GM23338 (cell line): ENCODE results near the gene ZBED5. TPM values are rescaled to one million over a fixed set of nuclear protein-coding genes. Genes with fewer than 3 reads are reported as not detected.

Experiments used
- ATAC-seq: fragments of 200-7000 bp; cut with Tn5 transposase; 3 replicates; pipeline ENCODE4 v1.9.1; 2020
- DNase-seq: peaks from one replicate; pipeline ENCODE4 v3.0.0-alpha.2; 2015; ENCODE audit warnings: low spot score
- H2AFZ ChIP-seq: fragments of 200-600 bp; sonication (generic); 2 replicates; pipeline ENCODE4 v1.8.0; 2016; ENCODE audit warnings: antibody characterized with exemption, mild to moderate bottlenecking, moderate library complexity
- H3F3A ChIP-seq: fragments of 200-600 bp; sonication (generic); replicated peaks from 2 replicates; pipeline ENCODE4 v1.8.0; 2017; ENCODE audit warnings: antibody characterized with exemption, mixed run types, low read depth
- H3K27ac ChIP-seq: fragments of 200-600 bp; sonication (generic); 2 replicates; pipeline ENCODE4 v1.6.1; 2016; ENCODE audit warnings: low read depth
- H3K27me3 ChIP-seq: fragments of 200-600 bp; sonication (generic); 2 replicates; pipeline ENCODE4 v1.8.0; 2016; ENCODE audit warnings: mild to moderate bottlenecking, mixed run types, moderate library complexity; ENCODE audit not compliant: insufficient read depth
- H3K36me3 ChIP-seq: fragments of 200-600 bp; sonication (generic); 2 replicates; pipeline ENCODE4 v1.8.0; 2016; ENCODE audit warnings: mild to moderate bottlenecking; ENCODE audit not compliant: insufficient read depth
- H3K4me1 ChIP-seq: fragments of 200-600 bp; sonication (generic); 2 replicates; pipeline ENCODE4 v1.8.0; 2016; ENCODE audit warnings: mild to moderate bottlenecking, moderate library complexity; ENCODE audit not compliant: insufficient read depth
- H3K4me2 ChIP-seq: fragments of 200-600 bp; sonication (generic); 2 replicates; pipeline ENCODE4 v1.7.1; 2017; ENCODE audit warnings: mixed run types
- H3K4me3 ChIP-seq: fragments of 200-600 bp; sonication (generic); 2 replicates; pipeline ENCODE4 v1.6.1; 2016; ENCODE audit warnings: mixed run types
- H3K79me2 ChIP-seq: fragments of 200-600 bp; sonication (generic); replicated peaks from 2 replicates; pipeline ENCODE4 v1.8.0; 2017; ENCODE audit warnings: mild to moderate bottlenecking; ENCODE audit not compliant: insufficient read depth
- H3K9me2 ChIP-seq: fragments of 200-600 bp; sonication (generic); 2 replicates; pipeline ENCODE4 v1.8.0; 2017; ENCODE audit not compliant: insufficient read depth
- H4K20me1 ChIP-seq: fragments of 200-600 bp; sonication (generic); replicated peaks from 2 replicates; pipeline ENCODE4 v1.8.0; 2017; ENCODE audit warnings: mild to moderate bottlenecking; ENCODE audit not compliant: insufficient read depth
- H3K27ac Mint-ChIP-seq: 2 replicates; pipeline ENCODE4 v1.8.0; 2020; ENCODE audit warnings: inconsistent platforms, mild to moderate bottlenecking, moderate library complexity, mixed read lengths
- H3K27me3 Mint-ChIP-seq: 3 replicates; pipeline ENCODE4 v1.8.0; 2022; ENCODE audit warnings: low read depth, mild to moderate bottlenecking, moderate library complexity, mixed read lengths, inconsistent platforms; ENCODE audit not compliant: insufficient read depth, poor library complexity
- H3K36me3 Mint-ChIP-seq: 3 replicates; pipeline ENCODE4 v1.8.0; 2021; ENCODE audit warnings: low read depth, mild to moderate bottlenecking, inconsistent platforms, moderate library complexity, mixed read lengths
- H3K4me1 Mint-ChIP-seq: 3 replicates; pipeline ENCODE4 v1.8.0; 2020; ENCODE audit warnings: mild to moderate bottlenecking, inconsistent platforms, mixed read lengths
- H3K4me3 Mint-ChIP-seq: 3 replicates; pipeline ENCODE4 v1.8.0; 2021; ENCODE audit warnings: moderate library complexity, mild to moderate bottlenecking, inconsistent platforms, mixed read lengths
- H3K9me3 Mint-ChIP-seq: 3 replicates; pipeline ENCODE4 v1.8.0; 2020; ENCODE audit warnings: moderate library complexity, mild to moderate bottlenecking, inconsistent platforms, mixed read lengths
- ETS1 ChIP-seq: IDR thresholded peaks from 2 replicates; pipeline ENCODE4 v1.6.1; 2016; ENCODE audit warnings: antibody characterized with exemption
- EZH2 ChIP-seq: fragments of 200-600 bp; sonication (generic); IDR thresholded peaks from one replicate; pipeline ENCODE4 v1.8.0; 2017; ENCODE audit warnings: antibody characterized with exemption, mild to moderate bottlenecking, low read depth; ENCODE audit not compliant: unreplicated experiment
- EZH2phosphoT487 ChIP-seq: fragments of 200-600 bp; sonication (generic); IDR thresholded peaks from one replicate; pipeline ENCODE4 v1.8.1; 2018; ENCODE audit warnings: antibody characterized with exemption; ENCODE audit not compliant: unreplicated experiment
- JUNB ChIP-seq: IDR thresholded peaks from one replicate; pipeline ENCODE4 v1.6.1; 2016; ENCODE audit warnings: antibody characterized with exemption; ENCODE audit not compliant: unreplicated experiment
- NANOG ChIP-seq: IDR thresholded peaks from 2 replicates; pipeline ENCODE4 v1.6.1; 2016; ENCODE audit warnings: antibody characterized with exemption, borderline replicate concordance
- POLR2AphosphoS5 ChIP-seq: IDR thresholded peaks from 2 replicates; pipeline ENCODE4 v1.6.1; 2016; ENCODE audit warnings: antibody characterized with exemption, low read depth
- REST ChIP-seq: IDR thresholded peaks from one replicate; pipeline ENCODE4 v1.6.1; 2018; ENCODE audit warnings: antibody characterized with exemption; ENCODE audit not compliant: unreplicated experiment
- STAT1 ChIP-seq: IDR thresholded peaks from one replicate; pipeline ENCODE4 v1.6.1; 2016; ENCODE audit warnings: antibody characterized with exemption; ENCODE audit not compliant: unreplicated experiment
- ZNF114 ChIP-seq: fragments of 250-450 bp; sonication (Bioruptor Pico); IDR thresholded peaks from 2 replicates; pipeline ENCODE4 v1.5.0; 2020; ENCODE audit warnings: mild to moderate bottlenecking, moderate library complexity
- ZNF331 ChIP-seq: fragments of 250-450 bp; sonication (Bioruptor Pico); IDR thresholded peaks from 2 replicates; pipeline ENCODE4 v1.5.0; 2020; ENCODE audit warnings: low read depth, mild to moderate bottlenecking, moderate library complexity
- ZNF462 ChIP-seq: fragments of 250-450 bp; sonication (Bioruptor Pico); IDR thresholded peaks from 2 replicates; pipeline ENCODE4 v1.5.0; 2020; ENCODE audit warnings: mild to moderate bottlenecking, moderate library complexity
- polyA plus RNA-seq: library from polyadenylated mRNA; unstranded; fragments of >200 nt; fragmentation: Nextera tagmentation; extraction: Ambion mirVana; gene quantifications from 2 replicates; pipeline ENCODE4 v1.2.1, GENCODE V29; 2016
- total RNA-seq: library from RNA; depleted of rRNA; stranded (reverse); fragments of >200 nt; shearing (Covaris generic); gene quantifications from 2 replicates; pipeline ENCODE4 v1.2.3, GENCODE V29; 2014

Gene ZBED5
- total and polyA plus RNA-seq, 2 experiments from 2014 or later, result 54.1 to 56.3 TPM

DNA sequence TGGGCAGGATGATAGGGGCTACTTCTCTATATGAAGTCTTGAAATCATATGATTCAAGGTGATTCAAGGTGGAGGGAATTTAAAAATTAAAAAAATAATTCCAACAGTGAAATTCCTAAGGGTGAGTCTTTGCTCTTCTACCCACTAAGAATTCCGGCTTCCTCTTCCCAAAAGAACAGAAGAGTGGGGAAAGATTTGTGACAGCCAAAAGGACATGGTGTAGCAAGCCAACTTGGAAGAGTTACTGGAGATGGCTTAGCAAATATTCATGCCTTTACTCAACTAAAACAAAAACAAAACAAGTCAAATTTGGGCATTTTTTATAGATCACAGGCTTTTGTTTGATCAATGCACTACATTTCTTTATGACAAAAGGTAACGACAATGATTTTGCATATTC is 12.3 kb downstream of the ZBED5 start (continued):
- TF ChIP-seq ETS1, result no peak
- no peak for TF ChIP-seq ZNF331 (CRISPR knock-in tag)
- no peak for TF ChIP-seq EZH2

DNA sequence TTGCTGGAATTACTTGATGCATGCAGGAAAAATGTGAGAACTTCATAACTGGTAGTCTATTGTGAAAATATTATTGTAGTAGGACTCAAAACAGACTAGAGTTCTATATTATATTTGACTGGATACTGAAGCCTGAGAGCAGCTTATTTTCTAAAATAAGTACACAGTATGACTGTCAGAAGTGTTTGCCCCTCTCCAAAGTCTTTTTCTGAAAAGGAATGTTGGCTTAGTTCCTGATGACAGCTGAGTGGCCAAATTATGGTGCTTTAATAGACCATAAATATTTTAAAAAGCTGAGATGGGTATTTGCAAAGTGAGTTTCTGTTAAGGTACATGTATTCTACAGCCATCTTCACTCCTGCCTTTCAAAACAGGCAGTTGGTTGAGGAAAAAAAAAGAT is 13.1 kb downstream of the ZBED5 start:
- Histone ChIP-seq H3K27me3 (no peaks in the 10 kb centered on the region), H3K4me1 (no peaks in the 10 kb centered on the region; the same call in 1 of the 2 replicates), H3K79me2 (no peaks in the 10 kb centered on the region), H3F3A (no peaks in the 10 kb centered on the region), H3K4me2 (no peak overlapping the region), H3K9me2 (no peaks in the 10 kb centered on the region), H4K20me1 (0 out of 2 replicates have a peak, but pooled peaks cover 2% of the 10 kb centered on the region), H3K36me3 (no peaks in the 10 kb centered on the region), H2AFZ (no peak overlapping the region), H3K4me3 (no peak overlapping the region), H3K27ac (no peak overlapping the region)
- TF ChIP-seq POLR2AphosphoS5, result no peak
- no peak for TF ChIP-seq JUNB
- no peak for TF ChIP-seq ETS1
- no peak for TF ChIP-seq STAT1
- no peak for TF ChIP-seq ZNF331 (CRISPR knock-in tag)
- no peak for TF ChIP-seq EZH2phosphoT487
- TF ChIP-seq EZH2, result no peak
- TF ChIP-seq NANOG, result no peak
- no peak for TF ChIP-seq ZNF114 (CRISPR knock-in tag)
- TF ChIP-seq REST, result no peak
- no peak for TF ChIP-seq ZNF462 (CRISPR knock-in tag)
- ATAC-seq, result no peak
- no peak overlapping the region for H3K4me3 Mint-ChIP-seq
- H3K36me3 Mint-ChIP-seq, result no peaks in the 10 kb centered on the region
- no peaks in the 10 kb centered on the region for H3K9me3 Mint-ChIP-seq
- peaks cover 6% of the 10 kb centered on the region for H3K4me1 Mint-ChIP-seq
- no peak overlapping the region for H3K27ac Mint-ChIP-seq
- no peak for DNase-seq
- H3K27me3 Mint-ChIP-seq, result peaks cover 2% of the 10 kb centered on the region
